GM03348 (cell line): Measurements from ENCODE around the gene GPR12.

Experiments
- DNase-seq: peaks from one replicate; pipeline ENCODE4 v3.0.0; 2012; ENCODE audit warnings: low spot score

Gene GPR12, protein sequence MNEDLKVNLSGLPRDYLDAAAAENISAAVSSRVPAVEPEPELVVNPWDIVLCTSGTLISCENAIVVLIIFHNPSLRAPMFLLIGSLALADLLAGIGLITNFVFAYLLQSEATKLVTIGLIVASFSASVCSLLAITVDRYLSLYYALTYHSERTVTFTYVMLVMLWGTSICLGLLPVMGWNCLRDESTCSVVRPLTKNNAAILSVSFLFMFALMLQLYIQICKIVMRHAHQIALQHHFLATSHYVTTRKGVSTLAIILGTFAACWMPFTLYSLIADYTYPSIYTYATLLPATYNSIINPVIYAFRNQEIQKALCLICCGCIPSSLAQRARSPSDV

DNA sequence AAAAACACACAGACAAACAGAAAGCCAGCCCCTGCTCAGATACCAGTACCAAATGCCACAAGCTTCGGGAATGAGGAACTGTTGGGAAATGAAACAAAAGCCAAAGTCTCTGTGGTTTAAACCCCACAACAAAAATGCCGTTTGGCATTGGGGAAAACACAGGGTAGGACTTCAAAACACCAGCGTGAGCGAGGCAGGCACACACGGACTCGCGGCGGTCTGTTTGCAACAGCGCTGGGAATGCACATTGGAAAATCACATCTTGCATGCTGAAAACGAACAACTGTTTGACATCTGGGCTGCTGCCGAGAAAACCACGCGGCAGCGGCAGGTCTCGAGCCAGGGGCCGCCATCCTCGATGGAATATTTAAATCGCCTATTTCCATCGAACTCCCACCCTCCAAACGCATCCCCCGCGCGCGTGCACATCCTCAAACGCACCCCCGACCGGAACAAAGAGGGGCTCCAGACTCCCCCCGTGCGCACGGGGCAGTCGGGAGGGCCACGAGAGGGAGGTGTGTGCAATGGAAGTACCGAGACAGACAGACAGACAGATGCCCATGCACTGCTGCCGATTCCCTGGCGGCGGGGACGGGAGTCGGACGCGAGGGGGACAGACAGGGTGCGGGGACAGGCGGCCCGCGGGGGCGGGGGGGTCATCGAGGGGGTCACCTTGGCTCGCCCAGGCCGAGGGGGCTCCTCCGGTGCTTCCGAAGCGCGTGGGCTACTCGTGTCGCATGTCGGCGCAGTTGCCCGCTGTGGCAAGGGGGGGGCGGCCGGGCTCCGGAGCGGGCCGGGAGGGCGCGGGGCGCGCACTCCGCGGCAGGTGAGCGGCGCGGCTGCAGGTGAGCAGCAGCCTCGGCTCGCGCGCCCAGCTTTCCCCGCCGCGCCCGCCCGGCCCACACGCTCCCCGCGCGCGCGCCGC is at the start of gene GPR12:
Gene GPR12, minus strand, starts transcription at position 880 of the 925 bp plus-strand sequence. CDS start 959 bp downstream, outside the sequence.
- peak; percentile 35 for DNase-seq

DNA sequence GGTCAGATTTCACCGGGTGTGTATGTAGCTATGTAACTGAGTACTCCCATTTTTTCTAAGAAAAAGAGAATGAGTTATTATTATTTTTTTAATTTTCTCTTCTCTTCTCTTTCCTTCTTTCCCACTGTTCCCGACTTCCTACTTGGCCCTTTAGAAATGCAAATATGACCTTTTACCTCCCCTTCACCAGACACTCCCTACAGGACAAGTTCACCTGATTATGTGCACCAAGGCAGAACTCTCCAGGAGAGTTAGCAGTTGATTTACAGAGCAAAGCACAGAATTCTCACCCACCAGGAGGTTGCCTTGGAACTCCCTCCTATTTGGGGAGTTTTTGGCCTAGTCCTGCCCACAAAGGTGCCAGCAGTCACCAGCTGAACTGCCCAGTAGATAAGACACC is 49.5 kb upstream of the GPR12 start:
- DNase-seq: no peak

DNA sequence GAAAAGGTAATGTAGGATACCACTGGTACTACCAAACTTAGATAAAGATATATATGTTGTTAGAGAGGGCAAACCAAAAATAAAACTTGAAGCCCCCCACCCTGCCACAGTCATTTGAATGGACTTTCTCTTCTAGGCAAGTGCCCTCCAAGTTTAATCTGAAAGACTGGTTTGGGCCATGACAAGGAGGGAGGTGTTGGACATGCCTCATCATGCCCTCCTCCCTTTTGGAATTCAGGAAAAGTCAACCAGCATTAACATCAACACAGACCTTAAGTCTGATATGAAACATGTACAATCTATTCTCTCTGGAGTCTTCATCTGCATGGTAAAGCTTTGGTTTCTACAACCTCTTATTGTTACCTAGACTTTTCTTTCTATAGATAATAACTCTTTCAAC is 46.3 kb upstream of the GPR12 start:
- DNase-seq: no peak

DNA sequence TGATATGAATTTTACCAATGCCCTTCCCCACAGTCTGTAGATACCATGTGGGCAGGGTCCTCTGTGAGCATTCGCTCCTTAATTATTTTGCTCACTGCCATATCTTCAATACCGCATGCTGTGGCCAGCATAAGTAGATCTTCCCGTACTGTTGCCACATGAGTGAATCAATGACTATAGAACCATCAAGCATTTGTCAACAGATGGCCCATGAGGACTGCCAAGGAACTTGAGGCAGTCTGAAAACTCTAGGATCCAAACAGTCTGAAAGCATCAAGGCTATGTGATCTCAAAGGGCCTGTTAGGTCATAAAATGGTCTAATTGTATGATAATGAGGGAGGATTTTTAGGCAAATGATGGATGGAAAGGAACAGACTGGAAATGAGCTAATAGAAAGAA is 27.4 kb upstream of the GPR12 start:
- no peak for DNase-seq

DNA sequence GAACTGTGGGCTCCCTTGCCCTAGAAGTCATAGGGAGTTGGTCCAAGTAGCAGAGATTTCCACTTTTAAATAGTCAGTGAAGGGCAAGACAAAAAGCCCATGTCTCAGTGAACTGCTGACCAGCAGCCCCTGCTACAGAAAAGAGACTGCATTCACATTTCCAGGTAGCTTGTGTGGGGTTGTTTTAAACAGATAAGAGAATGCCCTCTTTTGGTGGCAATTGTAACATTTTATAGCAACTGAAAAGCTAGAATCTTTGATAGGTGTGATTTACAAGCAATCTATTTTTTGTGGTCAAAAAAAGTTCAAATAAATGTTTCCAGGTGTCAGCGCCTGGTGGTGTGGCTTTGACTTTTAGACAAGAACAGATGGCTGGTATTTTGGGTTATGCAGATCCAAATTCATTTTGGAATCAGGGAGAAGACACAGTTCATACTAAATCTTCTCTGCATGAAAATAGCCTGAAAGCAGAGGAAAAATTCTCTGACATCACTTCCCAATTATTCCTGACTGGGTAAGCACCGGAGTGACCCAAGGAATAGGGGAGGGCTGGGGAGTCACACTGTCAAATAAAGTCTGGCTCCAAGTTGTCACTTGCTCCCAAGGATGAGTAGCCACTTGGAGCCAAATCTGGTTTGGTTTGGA is 26.2 kb upstream of the GPR12 start:
- DNase-seq: no peak

DNA sequence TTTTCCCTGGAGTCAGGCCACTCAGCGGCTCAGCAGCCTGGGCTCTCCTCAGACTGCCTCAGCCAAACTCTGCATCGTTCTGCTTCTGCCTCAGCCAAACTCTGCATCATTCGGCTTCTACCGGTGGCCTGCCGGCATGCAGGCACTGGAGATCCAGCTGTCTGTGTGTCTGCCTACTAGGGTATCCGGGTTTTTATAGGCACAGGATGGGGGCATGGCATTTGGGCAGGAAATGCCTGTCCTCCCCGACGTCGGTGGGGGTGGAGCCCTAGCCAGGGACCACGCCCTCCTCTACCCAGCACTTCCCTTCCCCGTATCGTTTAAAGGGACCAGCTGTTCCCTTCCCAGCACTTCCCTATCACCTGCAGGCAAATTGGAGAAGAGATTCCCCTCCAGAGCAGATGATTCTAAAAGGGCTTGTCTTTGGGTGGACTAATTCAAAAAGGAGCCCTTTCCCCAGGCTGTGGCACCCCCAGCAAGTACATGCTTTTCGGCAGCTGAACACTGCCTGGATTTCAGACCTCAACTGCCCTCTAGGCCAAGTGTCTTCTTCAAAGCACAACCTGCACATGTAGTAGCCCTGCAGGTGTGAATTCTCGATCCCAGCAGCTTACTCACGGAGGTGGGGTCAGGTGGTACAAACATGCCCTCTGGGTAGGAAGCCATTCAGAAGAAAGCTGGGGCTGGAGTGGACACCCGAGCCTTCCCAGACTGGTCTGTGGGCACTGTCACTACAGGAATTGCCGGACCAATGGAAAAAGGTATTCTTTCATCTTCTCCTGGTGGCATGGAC is 25.4 kb upstream of the GPR12 start:
- DNase-seq: no peak

DNA sequence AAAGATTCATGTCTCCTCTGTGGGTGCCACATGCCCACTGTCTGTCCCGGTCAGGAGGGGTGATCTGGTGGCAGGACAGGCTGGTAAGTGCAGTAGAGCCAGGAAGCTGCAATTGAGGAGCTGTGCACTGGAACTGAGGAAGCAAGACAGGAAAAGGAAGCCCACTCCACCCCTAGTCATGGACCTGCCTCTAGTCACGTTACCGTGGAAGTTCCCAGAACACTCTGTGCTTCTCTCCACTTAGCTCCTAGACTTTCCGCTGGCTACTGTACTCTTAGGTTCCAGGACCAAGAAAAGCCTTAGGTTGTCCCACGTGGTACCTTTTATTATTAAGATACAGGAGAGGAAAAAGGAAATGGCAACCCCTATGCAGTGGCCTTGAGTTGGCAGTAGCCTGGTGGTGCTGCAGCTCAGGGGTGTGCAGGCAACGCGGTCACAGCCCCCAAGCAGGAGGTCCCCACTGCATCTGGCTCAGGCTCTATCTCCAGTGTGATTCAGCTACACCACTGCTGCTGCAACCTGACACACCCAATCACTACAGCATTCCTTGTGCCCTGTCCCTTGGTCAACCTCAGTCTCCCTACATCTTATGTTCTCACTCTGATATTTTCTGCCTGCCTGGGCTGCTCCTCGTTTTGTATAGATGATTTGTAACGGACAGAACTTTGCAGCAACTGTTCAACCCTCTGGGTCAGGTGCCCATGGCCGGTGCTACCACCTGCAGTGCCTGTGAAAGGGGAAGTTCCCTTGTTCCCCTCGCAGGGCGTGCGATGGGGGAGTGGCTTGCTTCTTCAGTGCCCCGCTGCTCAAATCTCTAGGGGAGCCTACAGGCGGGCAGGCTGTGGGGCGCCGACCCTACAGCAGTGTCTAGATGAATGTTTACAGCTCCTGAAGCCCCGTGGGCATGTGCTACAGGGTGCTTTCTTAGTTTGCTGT is 24.4 kb upstream of the GPR12 start:
- no peak for DNase-seq

DNA sequence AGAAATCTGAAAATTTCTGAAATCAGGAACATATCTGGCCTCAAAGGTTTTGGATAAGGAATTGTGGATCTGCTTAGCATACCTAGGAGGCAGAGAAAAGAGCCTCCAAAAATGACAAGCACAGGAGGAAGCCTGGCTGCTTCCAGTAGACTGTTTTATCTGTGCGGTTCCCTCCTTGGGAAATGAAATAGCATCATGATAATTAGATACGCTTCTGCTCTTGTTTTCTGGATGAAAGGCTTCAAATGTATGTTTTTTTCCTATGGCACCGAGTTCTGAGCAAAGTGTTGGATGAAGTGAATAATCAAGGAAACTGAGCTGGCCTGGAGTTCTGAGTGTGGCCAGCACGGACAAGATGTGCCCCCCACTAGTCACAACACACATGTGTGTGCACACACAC is 19.8 kb upstream of the GPR12 start:
- DNase-seq: no peak

DNA sequence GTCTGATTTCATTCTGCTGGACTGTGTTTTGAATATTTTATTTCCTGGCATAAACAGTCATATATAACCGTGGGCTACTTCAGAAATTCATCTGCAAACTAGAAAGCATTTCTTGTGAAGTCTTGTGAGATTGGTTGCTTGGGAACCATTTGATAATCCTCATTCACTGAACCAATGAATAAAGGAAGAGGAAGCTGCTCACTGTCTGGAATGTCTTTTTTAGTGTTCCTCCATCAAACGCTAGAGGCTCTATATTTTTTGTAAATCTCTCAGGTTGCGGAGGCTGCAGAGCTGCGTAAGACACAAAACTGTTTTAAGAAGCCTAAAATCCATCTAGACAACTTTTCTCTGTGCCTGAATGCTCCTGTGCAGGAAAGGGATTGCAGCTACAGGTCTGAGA is 18.7 kb upstream of the GPR12 start:
- no peak for DNase-seq

DNA sequence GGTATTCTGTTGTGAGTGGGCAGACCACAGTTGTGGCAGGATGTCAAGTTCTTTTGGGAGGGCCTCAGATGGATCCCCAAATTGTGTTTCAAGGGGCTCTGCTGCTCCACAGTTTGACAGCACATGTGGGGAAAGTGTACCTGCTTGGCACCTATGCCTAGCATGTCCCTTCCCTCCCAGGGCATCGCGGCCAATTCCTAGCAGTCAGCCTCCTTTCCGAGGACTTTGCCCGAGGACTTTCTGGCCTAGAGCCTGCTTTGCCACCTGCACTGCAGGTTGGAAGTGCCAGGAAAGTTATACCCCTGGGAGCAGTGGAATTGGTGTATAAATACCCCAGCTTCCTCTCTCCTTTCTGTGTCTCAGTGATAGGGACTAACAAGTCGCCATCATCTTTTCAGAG is 11.9 kb upstream of the GPR12 start:
- no peak for DNase-seq

DNA sequence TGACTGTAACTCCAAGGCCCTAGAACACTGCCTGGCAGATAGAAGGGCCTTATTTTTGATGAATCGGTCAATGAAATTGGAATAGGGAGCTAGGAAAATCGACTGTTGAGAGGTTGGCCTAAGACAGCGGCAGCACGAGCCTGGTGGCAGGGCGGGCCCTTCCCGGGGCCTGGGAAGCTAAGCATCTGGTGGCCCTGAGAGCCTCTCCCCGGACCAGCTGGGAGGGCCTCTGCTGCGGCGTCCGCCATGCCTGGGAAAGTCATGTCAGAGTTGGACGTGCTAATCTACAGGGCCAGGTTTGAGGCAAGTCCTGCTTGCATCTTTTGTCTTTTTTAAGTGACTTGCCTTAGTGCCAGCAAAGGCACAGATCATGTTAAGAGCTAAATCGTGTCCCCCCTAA is 11.2 kb upstream of the GPR12 start:
- DNase-seq: no peak

DNA sequence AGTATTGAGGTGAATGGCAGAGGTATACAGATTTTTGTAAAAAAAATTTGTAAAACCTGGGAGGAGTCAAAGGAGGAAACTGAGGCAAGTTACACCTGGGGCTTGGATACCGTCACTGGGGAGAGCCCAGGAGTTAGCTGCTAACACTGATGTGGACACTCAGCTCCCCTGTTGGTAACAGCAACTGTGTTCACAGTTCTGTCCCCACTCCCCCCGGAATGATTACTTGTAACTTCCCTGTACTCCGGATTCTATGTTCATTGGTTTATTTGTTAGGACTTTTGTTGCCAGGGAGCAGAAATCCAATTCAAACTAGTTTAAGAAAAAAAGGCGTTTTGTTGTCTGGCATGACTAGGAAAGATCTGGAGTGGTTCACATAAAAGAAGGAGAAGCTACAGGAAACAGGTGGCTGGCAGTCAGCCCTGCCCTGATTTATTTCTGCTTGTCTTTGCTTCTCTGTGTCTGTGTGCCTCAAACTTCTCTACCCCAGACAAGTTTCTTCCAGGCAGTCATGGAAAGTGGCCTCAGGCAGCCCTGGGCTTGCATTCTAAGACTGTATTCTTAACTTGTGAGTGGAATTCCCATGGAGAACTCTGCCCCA is 2.3 kb upstream of the GPR12 start:
- no peak for DNase-seq

DNA sequence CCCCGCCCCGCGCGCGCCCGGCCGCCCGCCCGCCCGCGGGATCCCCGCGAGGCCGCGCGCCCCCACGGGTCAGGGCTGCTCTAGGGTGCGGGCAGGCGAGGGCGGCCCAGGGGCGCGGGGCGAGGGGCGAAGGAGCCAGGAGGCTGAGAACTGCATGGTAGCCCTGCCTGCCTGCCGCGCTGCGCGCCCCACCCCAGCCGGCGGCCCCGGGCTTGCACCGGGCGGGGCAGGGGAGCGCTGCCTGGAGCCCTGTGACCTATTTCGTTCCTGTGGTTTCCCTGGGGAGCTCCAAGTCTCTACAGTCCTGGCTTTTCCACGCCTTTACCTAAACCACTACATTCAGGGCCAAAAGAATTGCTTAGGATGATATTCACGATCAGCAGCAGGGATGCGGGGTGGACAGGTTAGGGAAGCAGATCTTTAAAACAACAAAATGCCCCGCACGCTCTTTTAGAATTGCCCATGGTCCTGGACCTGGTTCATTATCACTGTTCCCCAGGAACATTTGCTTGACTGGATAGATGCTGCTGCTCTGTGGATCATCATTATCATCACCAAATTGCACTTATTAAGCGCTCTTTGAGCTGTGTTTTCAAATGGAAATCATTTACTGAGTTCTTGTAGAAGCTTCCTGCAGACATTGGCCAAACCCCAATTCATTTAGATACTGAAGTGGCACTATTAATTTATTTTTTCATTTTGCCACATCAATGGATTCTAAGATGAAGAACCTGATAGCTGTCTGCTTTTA is 421 bp upstream of the GPR12 start:
- DNase-seq: no peak

DNA sequence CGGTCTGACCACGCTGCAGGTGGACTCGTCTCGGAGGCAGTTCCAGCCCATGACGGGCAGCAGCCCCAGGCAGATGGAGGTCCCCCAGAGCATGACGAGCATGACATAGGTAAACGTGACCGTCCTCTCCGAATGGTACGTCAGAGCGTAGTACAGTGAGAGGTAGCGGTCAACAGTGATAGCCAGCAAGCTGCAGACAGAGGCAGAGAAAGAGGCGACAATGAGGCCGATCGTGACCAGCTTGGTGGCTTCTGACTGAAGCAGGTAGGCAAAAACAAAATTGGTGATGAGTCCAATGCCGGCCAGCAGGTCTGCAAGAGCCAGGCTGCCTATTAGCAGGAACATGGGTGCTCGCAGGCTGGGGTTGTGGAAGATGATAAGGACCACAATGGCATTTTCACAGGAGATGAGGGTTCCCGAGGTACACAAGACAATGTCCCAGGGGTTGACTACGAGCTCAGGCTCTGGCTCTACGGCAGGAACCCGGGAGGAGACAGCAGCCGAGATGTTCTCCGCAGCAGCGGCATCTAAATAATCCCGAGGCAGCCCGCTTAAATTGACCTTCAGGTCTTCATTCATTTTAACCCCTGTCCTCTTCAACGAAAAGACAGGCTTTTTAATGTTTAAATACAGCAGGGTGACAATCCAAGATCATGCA is 1.2 kb downstream of the GPR12 start:
- DNase-seq: no peak

DNA sequence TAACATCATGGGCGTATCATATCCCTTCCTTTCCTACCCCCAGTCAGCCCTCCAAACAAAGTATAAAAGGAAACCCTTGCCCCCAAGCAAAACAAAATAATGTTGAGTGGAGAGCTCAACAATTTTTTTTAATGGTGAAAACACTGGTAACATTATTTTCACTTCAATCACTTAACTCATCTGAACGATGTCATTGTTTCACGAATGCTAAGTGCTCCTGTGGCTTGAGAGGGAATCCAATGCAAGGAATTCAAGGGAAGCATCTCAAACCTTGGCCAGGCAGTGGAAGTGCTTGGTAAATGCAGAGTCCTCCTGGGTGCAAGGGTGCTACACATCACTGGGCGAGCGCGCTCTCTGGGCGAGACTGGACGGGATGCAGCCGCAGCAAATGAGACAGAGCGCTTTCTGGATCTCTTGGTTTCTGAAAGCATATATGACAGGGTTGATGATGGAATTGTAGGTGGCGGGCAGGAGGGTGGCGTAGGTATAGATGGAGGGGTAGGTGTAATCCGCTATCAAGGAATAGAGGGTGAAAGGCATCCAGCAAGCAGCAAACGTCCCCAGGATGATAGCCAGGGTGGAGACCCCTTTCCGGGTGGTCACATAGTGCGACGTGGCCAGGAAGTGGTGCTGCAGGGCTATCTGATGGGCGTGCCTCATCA is 2.0 kb downstream of the GPR12 start:
- no peak for DNase-seq

DNA sequence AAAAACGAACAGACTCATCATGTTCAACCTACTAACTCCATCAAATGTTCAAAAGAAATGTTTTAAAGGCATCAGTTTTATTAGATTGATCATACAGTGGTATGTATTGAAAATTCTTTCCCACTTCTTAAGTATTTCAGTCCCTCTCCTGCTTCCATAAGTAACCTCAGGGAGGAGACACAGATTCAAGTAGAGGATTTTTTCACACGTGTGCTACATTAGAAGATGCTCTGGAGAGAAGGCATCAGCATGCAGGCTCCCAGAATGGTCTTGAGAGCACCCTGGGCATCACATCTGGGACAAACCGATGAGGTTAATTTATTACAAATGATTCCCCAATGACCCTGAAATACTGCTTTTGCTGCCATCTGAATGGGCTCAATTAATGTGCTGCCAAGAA is 3.6 kb downstream of the GPR12 start:
- DNase-seq: no peak

DNA sequence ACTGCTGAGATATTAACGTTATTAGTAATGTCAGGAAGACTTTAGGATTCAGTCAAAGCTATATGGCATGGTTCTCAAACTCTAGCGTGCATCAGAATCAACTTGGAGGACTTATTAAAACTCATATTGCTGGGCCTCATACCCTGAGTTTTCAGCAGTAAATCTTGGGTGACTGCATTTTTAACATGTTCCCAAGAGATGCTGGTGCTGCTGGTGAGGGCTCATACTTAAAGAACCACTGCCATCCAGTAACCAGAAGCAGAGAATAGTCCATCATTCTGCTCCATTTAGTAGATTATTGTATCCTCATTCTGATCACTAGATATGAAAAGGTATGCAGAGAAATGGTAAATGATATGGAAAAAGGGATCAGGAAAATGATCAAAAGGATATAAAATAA is 7.9 kb downstream of the GPR12 start:
- no peak for DNase-seq

DNA sequence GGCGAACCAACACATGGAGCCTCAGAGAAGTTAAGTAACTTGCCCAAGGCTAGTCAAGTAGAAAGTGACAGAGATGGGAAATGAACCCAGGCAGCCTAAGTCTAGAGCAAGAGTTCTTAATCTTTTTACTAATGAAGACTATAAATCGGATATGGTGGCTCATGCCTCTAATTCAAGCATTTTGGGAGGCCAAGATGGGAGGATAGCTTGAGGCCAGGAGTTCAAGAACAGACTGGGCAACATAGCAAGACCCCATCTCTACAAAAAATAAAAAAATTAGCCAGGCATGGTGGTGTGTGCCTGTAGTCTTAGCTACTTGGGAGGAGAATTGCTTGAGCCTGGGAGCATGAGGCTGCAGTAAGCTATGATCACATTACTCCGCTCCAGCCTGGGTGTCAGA is 10.7 kb downstream of the GPR12 start:
- no peak for DNase-seq

DNA sequence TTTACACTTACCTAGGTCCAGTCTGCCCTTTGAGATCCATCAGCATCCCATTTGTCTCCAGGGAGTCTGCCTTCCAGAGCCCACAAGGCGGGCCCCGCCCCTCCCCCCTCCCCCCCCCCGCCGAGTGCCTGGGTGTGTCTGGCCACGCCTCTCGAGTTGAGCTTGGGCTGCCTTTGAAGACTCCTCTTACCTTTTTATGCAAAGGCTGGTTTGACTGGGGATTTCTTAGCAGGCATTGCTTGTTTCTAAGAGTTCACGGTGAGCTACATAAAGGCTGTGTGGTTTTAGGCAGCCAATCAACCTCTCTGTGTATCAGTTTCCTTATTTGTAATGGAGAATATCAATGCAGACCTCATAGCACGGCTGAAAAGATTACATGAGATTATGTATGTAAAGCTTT is 11.3 kb downstream of the GPR12 start:
- DNase-seq: no peak
